22Rv1 (cell line): ENCODE data around the gene THADA.

Source experiments
- CTCF ChIP-seq: fragments of 450-650 bp; IDR thresholded peaks from 2 replicates; pipeline ENCODE4 v1.5.1; 2017; ENCODE audit warnings: mild to moderate bottlenecking
- ZFX ChIP-seq: fragments of 450-650 bp; IDR thresholded peaks from 2 replicates; pipeline ENCODE4 v1.6.1; 2017; ENCODE audit warnings: antibody characterized with exemption, borderline replicate concordance

GRCh38 chr2:43192744-43193651, 402.8 kb downstream of the THADA start:
- TF ChIP-seq CTCF: no peak
- no peak for TF ChIP-seq ZFX
